Measurements from ENCODE around the gene CNTNAP2.

DNA sequence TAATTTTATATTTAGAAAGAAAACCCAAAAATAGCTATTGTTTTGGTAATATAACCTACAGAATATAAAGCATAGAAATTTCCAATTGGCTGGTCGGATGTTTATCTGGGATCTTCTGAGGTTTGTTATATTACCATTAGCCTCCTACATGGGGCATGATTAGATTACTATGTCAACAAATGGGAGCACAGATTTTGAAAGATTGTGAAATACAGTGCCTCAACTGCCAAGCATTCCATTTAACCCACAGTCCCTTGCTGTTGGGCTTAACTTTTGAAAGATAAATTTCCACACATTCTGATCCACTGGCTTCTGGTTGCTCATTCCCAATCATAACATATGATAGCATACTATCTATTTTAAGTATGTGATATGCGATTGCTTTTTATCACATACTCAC is 2018.5 kb downstream of the CNTNAP2 start:
- TF ChIP-seq EZH2 (IDR thresholded peaks at IDR 0.05) (no peak), POLR2AphosphoS5 (IDR thresholded peaks at IDR 0.05; ENCODE audit: borderline replicate concordance, low read depth, low read length) (no peak)
